PFSK-1 (cell line): ENCODE results near the gene PSKH1.

Source experiments
- FOXP2 ChIP-seq: optimal IDR thresholded peaks from 2 replicates; pipeline ENCODE3; 2011; ENCODE audit warnings: borderline replicate concordance, control low read depth, inconsistent platforms; ENCODE audit not compliant: insufficient read depth; ENCODE audit errors: extremely low read length, extremely low read depth
- POLR2AphosphoS5 ChIP-seq: IDR thresholded peaks from 2 replicates; pipeline ENCODE4 v1.6.1; 2012; ENCODE audit warnings: low read depth, mild to moderate bottlenecking, control low read depth, low read length, moderate library complexity
- SIN3A ChIP-seq: IDR thresholded peaks from 2 replicates; pipeline ENCODE4 v1.6.1; 2012; ENCODE audit warnings: mild to moderate bottlenecking, low read length, moderate library complexity, borderline replicate concordance; ENCODE audit not compliant: insufficient read depth
- TAF1 ChIP-seq: IDR thresholded peaks from 2 replicates; pipeline ENCODE4 v1.6.1; 2012; ENCODE audit warnings: low read length, control low read depth, borderline replicate concordance; ENCODE audit not compliant: insufficient read depth
- TF ChIP-seq, protein P1 (sequence below), 2 experiments: IDR thresholded peaks; 2 replicates each; pipeline versions ENCODE4 v1.6.1 to v1.8.0; 2011 to 2012; ENCODE audit warnings: low read depth in 2 of 2, low read length in 2 of 2, control low read depth in 1 of 2, inconsistent platforms in 1 of 2, mild to moderate bottlenecking in 1 of 2, moderate library complexity in 1 of 2; ENCODE audit not compliant: insufficient read depth in 1 of 2

The PSKH1 gene

DNA sequence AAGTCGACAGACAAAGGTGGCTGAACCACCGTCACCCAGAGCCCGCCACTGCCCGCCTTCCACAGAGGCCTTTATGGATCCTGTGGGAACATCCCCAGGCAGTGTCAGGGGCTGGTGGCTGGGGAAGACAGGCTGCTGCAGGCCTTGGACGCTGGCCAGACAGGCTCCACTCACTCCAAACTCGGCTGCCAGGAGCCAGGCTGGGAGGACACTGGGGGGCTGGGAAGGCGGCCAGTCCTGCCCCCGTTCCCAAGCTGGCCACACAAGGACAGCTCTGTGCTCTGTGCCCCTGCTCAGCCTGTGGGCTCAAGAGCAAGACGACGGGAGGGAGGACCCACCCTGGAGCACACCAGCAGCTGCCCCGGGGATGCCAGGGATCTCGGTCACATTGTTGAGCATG, 58.4 kb downstream of the PSKH1 start:
- TF ChIP-seq SIN3A (no peak), POLR2AphosphoS5 (no peak), FOXP2 (no peak), TAF1 (no peak)
- TF ChIP-seq, protein P1, sequence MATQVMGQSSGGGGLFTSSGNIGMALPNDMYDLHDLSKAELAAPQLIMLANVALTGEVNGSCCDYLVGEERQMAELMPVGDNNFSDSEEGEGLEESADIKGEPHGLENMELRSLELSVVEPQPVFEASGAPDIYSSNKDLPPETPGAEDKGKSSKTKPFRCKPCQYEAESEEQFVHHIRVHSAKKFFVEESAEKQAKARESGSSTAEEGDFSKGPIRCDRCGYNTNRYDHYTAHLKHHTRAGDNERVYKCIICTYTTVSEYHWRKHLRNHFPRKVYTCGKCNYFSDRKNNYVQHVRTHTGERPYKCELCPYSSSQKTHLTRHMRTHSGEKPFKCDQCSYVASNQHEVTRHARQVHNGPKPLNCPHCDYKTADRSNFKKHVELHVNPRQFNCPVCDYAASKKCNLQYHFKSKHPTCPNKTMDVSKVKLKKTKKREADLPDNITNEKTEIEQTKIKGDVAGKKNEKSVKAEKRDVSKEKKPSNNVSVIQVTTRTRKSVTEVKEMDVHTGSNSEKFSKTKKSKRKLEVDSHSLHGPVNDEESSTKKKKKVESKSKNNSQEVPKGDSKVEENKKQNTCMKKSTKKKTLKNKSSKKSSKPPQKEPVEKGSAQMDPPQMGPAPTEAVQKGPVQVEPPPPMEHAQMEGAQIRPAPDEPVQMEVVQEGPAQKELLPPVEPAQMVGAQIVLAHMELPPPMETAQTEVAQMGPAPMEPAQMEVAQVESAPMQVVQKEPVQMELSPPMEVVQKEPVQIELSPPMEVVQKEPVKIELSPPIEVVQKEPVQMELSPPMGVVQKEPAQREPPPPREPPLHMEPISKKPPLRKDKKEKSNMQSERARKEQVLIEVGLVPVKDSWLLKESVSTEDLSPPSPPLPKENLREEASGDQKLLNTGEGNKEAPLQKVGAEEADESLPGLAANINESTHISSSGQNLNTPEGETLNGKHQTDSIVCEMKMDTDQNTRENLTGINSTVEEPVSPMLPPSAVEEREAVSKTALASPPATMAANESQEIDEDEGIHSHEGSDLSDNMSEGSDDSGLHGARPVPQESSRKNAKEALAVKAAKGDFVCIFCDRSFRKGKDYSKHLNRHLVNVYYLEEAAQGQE (IDR thresholded peaks at IDR 0.05; ENCODE audit: insufficient read depth in 1 of 2, low read depth in 2 of 2, low read length in 2 of 2): no peak

DNA sequence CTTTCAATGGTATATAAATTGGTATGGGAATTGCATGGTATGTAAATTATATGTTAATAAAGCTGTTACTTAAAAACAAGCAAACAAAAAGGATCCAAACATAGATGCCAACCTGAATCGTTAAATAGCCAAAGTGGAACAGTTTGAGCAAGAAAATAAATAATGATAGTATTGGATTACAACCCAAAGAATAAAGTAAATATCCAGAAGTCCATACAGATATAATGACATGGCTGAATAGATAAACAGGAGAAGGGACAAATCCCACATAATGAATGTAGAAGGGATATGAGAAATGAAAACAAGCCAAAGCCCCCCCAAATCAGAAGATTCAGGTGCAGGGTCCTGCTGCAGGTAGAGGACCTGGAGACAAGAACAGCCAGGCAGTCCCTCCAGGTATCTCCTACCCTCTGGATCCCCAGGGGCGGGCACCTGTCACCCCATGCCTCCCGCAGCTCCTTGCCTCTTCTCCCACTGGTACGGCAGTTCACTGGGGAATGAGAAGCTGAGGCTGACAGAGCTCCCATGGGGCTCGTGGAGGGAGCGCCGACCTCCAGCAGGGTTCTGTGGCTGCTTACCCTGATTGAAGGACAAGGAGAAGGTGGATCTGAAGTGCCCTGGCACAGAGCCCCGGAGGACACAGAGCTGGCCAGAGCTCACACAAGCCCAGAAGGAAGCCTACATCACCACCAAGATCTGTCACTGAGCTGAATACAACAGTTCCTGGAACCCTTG, 60.8 kb downstream of the PSKH1 start:
- TF ChIP-seq POLR2AphosphoS5 (no peak), TAF1 (no peak), SIN3A (no peak), FOXP2 (no peak)
- TF ChIP-seq, protein P1 (IDR thresholded peaks at IDR 0.05; ENCODE audit: insufficient read depth in 1 of 2, low read depth in 2 of 2, low read length in 2 of 2): no peak

DNA sequence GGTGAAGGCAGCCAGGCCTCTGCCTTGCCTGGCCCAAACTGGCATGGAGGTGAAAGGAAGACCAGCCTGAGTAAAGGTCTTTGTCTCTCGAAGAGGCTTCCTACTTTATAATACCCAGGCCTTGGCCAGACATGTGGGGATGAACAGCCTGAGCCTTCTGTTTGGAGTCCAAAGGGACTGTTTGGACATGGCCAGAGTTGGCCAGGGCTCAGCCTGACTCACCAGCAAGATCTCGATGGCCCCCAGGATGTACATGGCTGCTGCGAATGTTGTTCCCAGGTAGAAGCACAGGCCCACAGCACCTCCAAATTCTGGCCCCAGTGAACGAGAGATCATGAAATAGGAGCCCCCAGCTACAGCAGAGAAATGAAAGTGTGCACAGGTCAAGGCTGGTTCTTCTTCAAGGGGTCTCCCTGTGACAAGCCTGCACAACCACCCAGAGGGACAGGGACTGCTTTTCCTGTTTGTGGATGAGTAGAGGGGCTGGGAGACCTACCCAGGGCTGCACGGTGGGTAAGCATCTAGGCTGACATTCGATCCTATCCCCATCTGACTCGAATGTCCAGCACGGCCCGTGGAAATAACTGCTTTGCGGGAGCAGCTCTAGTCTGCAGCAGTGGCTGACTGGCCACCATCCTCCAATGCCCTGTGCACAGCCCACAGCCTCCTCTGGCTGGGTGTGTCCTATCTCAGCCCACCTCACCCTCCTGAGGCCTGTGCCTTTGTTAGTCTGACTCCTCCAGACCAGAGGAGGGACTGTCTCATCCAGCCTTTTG, 61.6 kb downstream of the PSKH1 start:
- TF ChIP-seq, protein P1 (IDR thresholded peaks at IDR 0.05; ENCODE audit: insufficient read depth in 1 of 2, low read depth in 2 of 2, low read length in 2 of 2): no peak
- TF ChIP-seq SIN3A (no peak), TAF1 (no peak), POLR2AphosphoS5 (no peak), FOXP2 (no peak)

DNA sequence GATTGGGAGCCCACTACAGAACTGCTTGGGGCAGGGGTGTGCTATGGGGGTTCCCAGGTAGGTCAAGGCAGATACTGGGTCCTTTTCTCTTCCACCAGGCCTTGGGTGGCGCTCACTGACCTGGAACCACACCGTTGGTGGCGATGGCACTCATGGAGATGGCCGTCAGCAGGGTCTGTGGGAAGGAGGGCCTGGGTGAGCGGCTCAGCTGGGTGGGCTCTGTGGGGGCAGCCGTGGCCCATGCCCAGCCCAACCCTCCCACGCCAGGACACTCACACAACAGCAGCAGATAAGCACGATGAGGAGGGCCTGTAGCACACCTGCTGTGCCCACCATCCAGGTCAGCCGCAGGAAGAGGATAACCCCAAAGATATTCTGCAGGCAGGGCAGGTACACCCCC, 64.6 kb downstream of the PSKH1 start:
- TF ChIP-seq POLR2AphosphoS5 (no peak), TAF1 (no peak), FOXP2 (no peak), SIN3A (no peak)
- TF ChIP-seq, protein P1 (IDR thresholded peaks at IDR 0.05; ENCODE audit: insufficient read depth in 1 of 2, low read depth in 2 of 2, low read length in 2 of 2): no peak
